H1 (cell line): ENCODE data around the gene NCCRP1. TPM values are rescaled to one million over a fixed set of nuclear protein-coding genes. Genes with fewer than 3 reads are reported as not detected.

Source experiments
- CTCF ChIA-PET: fragments of 300-600 bp; sonication (Branson Sonifier 250); formaldehyde crosslinking; loops from one replicate; lab custom pipeline; 2021; ENCODE audit not compliant: partially characterized antibody; lab: Charles Lee
- POLR2A ChIA-PET: fragments of 300-600 bp; sonication (Branson Sonifier 250); formaldehyde crosslinking; loops from one replicate; lab custom pipeline; 2021; ENCODE audit warnings: inconsistent platforms; ENCODE audit not compliant: partially characterized antibody; lab: Charles Lee
- DNase-seq, 2 experiments: peaks; one replicate each; pipeline versions ENCODE4 v3.0.0 to v3.0.0-alpha.2; 2010 to 2022; ENCODE audit warnings: low spot score in 2 of 2, low read depth in 1 of 2, mixed read lengths in 1 of 2
- FAIRE-seq: peaks from 2 replicates; lab custom pipeline; 2011; peaks lifted over from hg19 to GRCh38; lab: Jason Lieb, UNC
- H2AFZ ChIP-seq: 2 replicates; pipeline ENCODE4 v1.8.1; 2012; ENCODE audit warnings: low read length, inconsistent platforms
- H2AK5ac ChIP-seq: 2 replicates; pipeline ENCODE4 v1.6.1; 2013; ENCODE audit warnings: low read depth, low read length
- H2BK120ac ChIP-seq: replicated peaks from 2 replicates; pipeline ENCODE3; 2013; ENCODE audit warnings: low read depth, low read length, inconsistent platforms
- H2BK12ac ChIP-seq: 2 replicates; pipeline ENCODE4 v1.6.1; 2013; ENCODE audit warnings: low read depth, low read length
- H2BK15ac ChIP-seq: 2 replicates; pipeline ENCODE4 v1.6.1; 2013; ENCODE audit warnings: low read length
- H2BK20ac ChIP-seq: 2 replicates; pipeline ENCODE4 v1.6.1; 2013; ENCODE audit warnings: low read length
- H2BK5ac ChIP-seq: 2 replicates; pipeline ENCODE4 v1.6.1; 2013; ENCODE audit warnings: low read depth, low read length
- H3K14ac ChIP-seq: 2 replicates; pipeline ENCODE4 v1.6.1; 2013; ENCODE audit warnings: inconsistent platforms; ENCODE audit not compliant: insufficient read length
- H3K18ac ChIP-seq: 2 replicates; pipeline ENCODE4 v1.6.1; 2013; ENCODE audit warnings: low read length; ENCODE audit errors: extremely low read depth
- H3K23ac ChIP-seq: 2 replicates; pipeline ENCODE4 v1.6.1; 2013; ENCODE audit warnings: inconsistent platforms; ENCODE audit not compliant: insufficient read length
- H3K23me2 ChIP-seq: 2 replicates; pipeline ENCODE4 v1.6.1; 2013; ENCODE audit warnings: low read depth, low read length
- H3K27ac ChIP-seq: 2 replicates; pipeline ENCODE4 v1.6.1; 2011; ENCODE audit warnings: low read depth, low read length, inconsistent platforms
- H3K27me3 ChIP-seq, 4 experiments: replicated peaks in 1 of 4; 1 replicate in 1 of 4; 2 replicates in 3 of 4; pipeline versions ENCODE4 v1.6.1 to v1.8.1; 2011 to 2013; ENCODE audit warnings: low read length in 3 of 4, mild to moderate bottlenecking in 3 of 4, inconsistent platforms in 2 of 4, mixed read lengths in 2 of 4, moderate library complexity in 1 of 4; ENCODE audit not compliant: control insufficient read depth in 3 of 4, insufficient read depth in 3 of 4; ENCODE audit errors: extremely low read depth in 1 of 4
- H3K36me3 ChIP-seq, 4 experiments: 2 replicates each; pipeline versions ENCODE4 v1.6.1 to v1.8.1; 2011 to 2013; ENCODE audit warnings: mild to moderate bottlenecking in 4 of 4, low read length in 3 of 4, moderate library complexity in 2 of 4, control low read depth in 1 of 4, inconsistent platforms in 1 of 4; ENCODE audit not compliant: insufficient read depth in 4 of 4, control insufficient read depth in 2 of 4
- H3K4ac ChIP-seq: replicated peaks from 2 replicates; pipeline ENCODE3; 2013; ENCODE audit warnings: low read length, low read depth, mixed read lengths, inconsistent platforms; ENCODE audit not compliant: insufficient read length
- H3K4me1 ChIP-seq, 4 experiments: replicated peaks in 1 of 4; 1 replicate in 1 of 4; 2 replicates in 3 of 4; pipeline versions ENCODE4 v1.6.1 to v1.8.1; 2011 to 2013; ENCODE audit warnings: low read length in 3 of 4, inconsistent platforms in 2 of 4, mixed read lengths in 1 of 4; ENCODE audit not compliant: insufficient read depth in 4 of 4, control insufficient read depth in 3 of 4
- H3K4me2 ChIP-seq, 2 experiments: 2 replicates each; pipeline versions ENCODE4 v1.6.1 to v1.8.1; 2011 to 2013; ENCODE audit warnings: low read depth in 2 of 2, low read length in 2 of 2, control low read depth in 1 of 2, inconsistent platforms in 1 of 2, mild to moderate bottlenecking in 1 of 2; ENCODE audit not compliant: insufficient read depth in 1 of 2
- H3K4me3 ChIP-seq, 4 experiments: fragments of 200-600, 300-600 bp in 1 of 4; sonication (generic), shearing (Covaris generic), sonication (Bioruptor Twin) in 1 of 4; 2 replicates each; pipeline versions ENCODE4 v1.5.1 to v1.8.1; 2011 to 2016; ENCODE audit warnings: low read length in 4 of 4, low read depth in 3 of 4, control low read depth in 2 of 4, inconsistent platforms in 2 of 4, mild to moderate bottlenecking in 2 of 4, mixed read lengths in 1 of 4, moderate library complexity in 1 of 4; ENCODE audit not compliant: insufficient read depth in 2 of 4; ENCODE audit errors: extremely low read depth in 1 of 4
- H3K56ac ChIP-seq: replicated peaks from 2 replicates; pipeline ENCODE3; 2013; ENCODE audit warnings: low read depth, mild to moderate bottlenecking, mixed read lengths, low read length, inconsistent platforms; ENCODE audit not compliant: insufficient read length
- H3K79me1 ChIP-seq: 2 replicates; pipeline ENCODE4 v1.6.1; 2013; ENCODE audit warnings: low read depth, low read length, control low read depth
- H3K79me2 ChIP-seq, 2 experiments: 2 replicates each; pipeline versions ENCODE4 v1.6.1 to v1.8.1; 2012 to 2013; ENCODE audit warnings: low read length in 2 of 2, mild to moderate bottlenecking in 2 of 2, inconsistent platforms in 1 of 2; ENCODE audit not compliant: insufficient read depth in 2 of 2, control insufficient read depth in 1 of 2
- H3K9ac ChIP-seq, 4 experiments: replicated peaks in 1 of 4; 1 replicate in 1 of 4; 2 replicates in 3 of 4; pipeline versions ENCODE4 v1.6.1 to v1.8.1; 2011 to 2013; ENCODE audit warnings: low read depth in 3 of 4, low read length in 3 of 4, control low read depth in 2 of 4, mild to moderate bottlenecking in 2 of 4, moderate library complexity in 2 of 4, inconsistent platforms in 1 of 4; ENCODE audit errors: extremely low read depth in 1 of 4
- H3K9me3 ChIP-seq, 2 experiments: 2 replicates each; pipeline versions ENCODE4 v1.6.1 to v1.8.1; 2012 to 2013; ENCODE audit warnings: mild to moderate bottlenecking in 2 of 2, moderate library complexity in 2 of 2, control low read depth in 1 of 2, inconsistent platforms in 1 of 2, low read depth in 1 of 2, low read length in 1 of 2, mixed read lengths in 1 of 2; ENCODE audit not compliant: insufficient read depth in 2 of 2
- H4K20me1 ChIP-seq, 2 experiments: replicated peaks in 1 of 2; 2 replicates each; pipeline versions ENCODE3 to v1.8.1; 2011 to 2013; ENCODE audit warnings: inconsistent platforms in 2 of 2, low read length in 2 of 2, mild to moderate bottlenecking in 1 of 2; ENCODE audit not compliant: insufficient read depth in 2 of 2, control insufficient read depth in 1 of 2
- H4K5ac ChIP-seq: 2 replicates; pipeline ENCODE4 v1.6.1; 2013; ENCODE audit warnings: low read length, low read depth, mixed read lengths, inconsistent platforms; ENCODE audit not compliant: insufficient read length
- H4K8ac ChIP-seq: 2 replicates; pipeline ENCODE4 v1.8.0; 2013; ENCODE audit warnings: mild to moderate bottlenecking, moderate library complexity, low read length, inconsistent platforms; ENCODE audit not compliant: insufficient read depth; ENCODE audit errors: extremely low read depth
- H4K91ac ChIP-seq: replicated peaks from 2 replicates; pipeline ENCODE3; 2013; ENCODE audit warnings: low read length, mixed read lengths, inconsistent platforms; ENCODE audit not compliant: insufficient read length
- EP300 ChIP-seq, 2 experiments: IDR thresholded peaks; 1 replicate in 1 of 2; 2 replicates in 1 of 2; pipeline ENCODE4 v1.6.1; 2011 to 2012; ENCODE audit warnings: low read depth in 2 of 2, low read length in 2 of 2, mild to moderate bottlenecking in 2 of 2, borderline replicate concordance in 1 of 2, inconsistent platforms in 1 of 2, moderate library complexity in 1 of 2
- MAFK ChIP-seq: IDR thresholded peaks from 2 replicates; pipeline ENCODE4 v1.6.1; 2012; ENCODE audit warnings: low read depth, mild to moderate bottlenecking, improper control_type of control experiment, low read length
- SIN3A ChIP-seq, 2 experiments: IDR thresholded peaks in 1 of 2; conservative IDR thresholded peaks in 1 of 2; 2 replicates each; pipeline ENCODE4 v1.6.1; 2011 to 2012; ENCODE audit warnings: low read length in 2 of 2, improper control_type of control experiment in 1 of 2, low read depth in 1 of 2, mild to moderate bottlenecking in 1 of 2
- WGBS, 2 experiments: shearing (Covaris generic) in 1 of 2; methylation state at CpG; one replicate each; pipeline versions ENCODE4 v1.1.6 to v1.1.7; 2013 to 2015; ENCODE audit warnings: low lambda C conversion rate in 2 of 2, mixed read lengths in 2 of 2, inconsistent platforms in 1 of 2, low coverage in 1 of 2, missing lambda C conversion rate in 1 of 2; ENCODE audit not compliant: insufficient replicate concordance in 2 of 2, insufficient coverage in 1 of 2, insufficient read length in 1 of 2; ENCODE audit errors: extremely low coverage in 1 of 2, missing lambda C conversion rate in 1 of 2; 5-methylcytosine and 5-hydroxymethylcytosine counted together
- polyA plus RNA-seq, 7 experiments: library from polyadenylated mRNA; depleted of rRNA in 3 of 7; stranded (reverse) in 5 of 7; unstranded in 2 of 7; fragments of >200 nt in 5 of 7; fragments of 200-250 nt in 2 of 7; gene quantifications; 1 replicate in 5 of 7; 2 replicates in 1 of 7; 4 replicates in 1 of 7; pipeline versions ENCODE4 v1.2.1 to v1.2.3, GENCODE V29; 2011 to 2013; ENCODE audit warnings: missing spikeins in 2 of 7, mixed read lengths in 2 of 7
- total RNA-seq: library from RNA; stranded (reverse); fragmentation: NEBNext Ultra II Directional; extraction: Animal tissue kit (Norgen Biotek cat#: 25700); gene quantifications from 2 replicates; pipeline ENCODE4 v1.2.1, GENCODE V29; 2021

Gene NCCRP1
- total and polyA plus RNA-seq, 2 of the 8 experiments (the other 6 are each of a cell fraction or from before 2014, with no cell fraction given) = 2.8 to 7.9 TPM

DNA sequence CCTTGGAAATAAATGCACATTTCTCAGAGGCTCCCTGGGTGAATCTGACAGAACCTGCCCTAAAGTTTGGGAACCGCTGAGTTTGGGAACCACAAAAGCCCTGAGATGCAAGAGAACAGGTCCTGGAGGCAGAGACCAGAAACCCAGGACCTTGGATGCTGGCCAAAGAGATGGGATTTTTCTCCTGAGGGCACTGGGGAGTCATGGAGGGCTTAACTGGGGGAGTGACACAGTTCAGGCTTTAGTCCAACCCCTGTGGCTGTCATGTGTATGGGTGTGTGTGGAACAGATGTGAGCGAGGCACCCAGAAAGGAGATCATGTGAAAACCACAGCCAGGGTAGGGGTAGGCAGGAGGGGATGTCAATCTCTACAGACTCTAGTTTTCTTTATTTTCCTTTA, 3.9 kb upstream of the NCCRP1 start:
- H3K79me1 ChIP-seq = no peaks in the 10 kb centered on the region
- H2AK5ac ChIP-seq = no peak overlapping the region
- H3K9me3 ChIP-seq = no peaks in the 10 kb centered on the region
- no peak overlapping the region for H3K4me3 ChIP-seq
- no peak overlapping the region for H3K9ac ChIP-seq
- H3K23ac ChIP-seq = no peak overlapping the region
- WGBS, 2 experiments = 91% methylated on average over 2 of the region's 2 CpGs; no CpG with 5 or more reads in 1 of the 2 experiments
- no peak overlapping the region for H3K56ac ChIP-seq
- H4K91ac ChIP-seq = no peak overlapping the region
- no peaks in the 10 kb centered on the region for H3K79me2 ChIP-seq
- no peak overlapping the region for H2BK12ac ChIP-seq
- H2BK5ac ChIP-seq = no peak overlapping the region
- no peak overlapping the region for H3K18ac ChIP-seq
- no peak overlapping the region for H3K14ac ChIP-seq
- H2BK120ac ChIP-seq = no peak overlapping the region
- H3K27ac ChIP-seq = no peak overlapping the region
- POLR2A ChIA-PET = no interaction called here
- no peak overlapping the region for H2AFZ ChIP-seq
- peaks cover 0 to 9% (median 8%) of the 10 kb centered on the region in 4 experiments; a peak in 6 of 7 replicates for H3K4me1 ChIP-seq
- no peak for DNase-seq
- H3K4ac ChIP-seq = no peak overlapping the region
- no peak overlapping the region for H4K8ac ChIP-seq
- peaks cover 8% of the 10 kb centered on the region; the same call in 1 of the 2 replicates for H3K23me2 ChIP-seq
- peaks cover 0 to 2% of the 10 kb centered on the region in 2 experiments for H4K20me1 ChIP-seq
- H2BK15ac ChIP-seq = no peak overlapping the region
- TF ChIP-seq SIN3A (conservative IDR thresholded peaks at IDR 0.05 in 1 of 2, IDR thresholded peaks at IDR 0.05 in 1 of 2; ENCODE audit: low read depth in 1 of 2, low read length in 2 of 2) (no peak), MAFK (no peak), EP300 (IDR thresholded peaks at IDR 0.05; ENCODE audit: borderline replicate concordance in 1 of 2, low read depth in 2 of 2, low read length in 2 of 2) (no peak)
- no peaks in the 10 kb centered on the region for H3K36me3 ChIP-seq
- H3K4me2 ChIP-seq = no peak overlapping the region
- H2BK20ac ChIP-seq = no peak overlapping the region
- H4K5ac ChIP-seq = no peak overlapping the region
- CTCF ChIA-PET = interaction anchor here (2.1 to 3.5 kb wide), 2 partner anchors 19 to 71 kb away, joined by 8 to 10 read pairs; no protein-coding TSS in a partner anchor
- peaks cover 8 to 19% (median 13%) of the 10 kb centered on the region in 4 experiments for H3K27me3 ChIP-seq
- no peak for FAIRE-seq
